ENCODE results near the gene ODC1. TPM values are rescaled to one million over a fixed set of nuclear protein-coding genes. Genes with fewer than 3 reads are reported as not detected.

Gene ODC1
- total RNA-seq, 4 donors from 2014 or later = 39.5 to 140 (median 57.6) TPM

GRCh38 chr2:10481666-10482157, 33.6 kb upstream of the ODC1 start:
- intact Hi-C loops (cut with DNase I; ENCODE audit: low total_unique reads) = no loop called here
- no peak overlapping the region for H3K27ac ChIP-seq
- no peaks in the 10 kb centered on the region for H3K9me3 ChIP-seq
- H3K27me3 ChIP-seq = peaks cover 0 to 2% of the 10 kb centered on the region in 2 donors
- no peak overlapping the region for H3K4me3 ChIP-seq
- H3K4me1 ChIP-seq = no peaks in the 10 kb centered on the region
- DNase-seq = no peak
- no peaks in the 10 kb centered on the region for H3K36me3 ChIP-seq
- TF ChIP-seq POLR2A (IDR thresholded peaks at IDR 0.05) (no peak), CTCF (IDR thresholded peaks at IDR 0.05) (no peak)

GRCh38 chr2:10481055-10481665, 33.0 kb upstream of the ODC1 start:
- Histone ChIP-seq H3K27me3 (peaks cover 0 to 2% of the 10 kb centered on the region in 2 donors), H3K27ac (no peak overlapping the region), H3K4me1 (no peaks in the 10 kb centered on the region), H3K36me3 (no peaks in the 10 kb centered on the region), H3K9me3 (no peaks in the 10 kb centered on the region), H3K4me3 (no peak overlapping the region)
- no peak for DNase-seq
- TF ChIP-seq POLR2A (IDR thresholded peaks at IDR 0.05) (no peak), CTCF (IDR thresholded peaks at IDR 0.05) (no peak)
- intact Hi-C loops (cut with DNase I; ENCODE audit: low total_unique reads) = no loop called here

- no peak for TF ChIP-seq POLR2A (IDR thresholded peaks at IDR 0.05)
- no peak for TF ChIP-seq CTCF (IDR thresholded peaks at IDR 0.05)
- intact Hi-C loops (cut with DNase I; ENCODE audit: low total_unique reads) = no loop called here
Measured at GRCh38 chr2:10480359-10480949, 32.3 kb upstream of the ODC1 start.

GRCh38 chr2:10478916-10479315, 30.8 kb upstream of the ODC1 start:
- no peak overlapping the region for H3K27ac ChIP-seq
- TF ChIP-seq CTCF (IDR thresholded peaks at IDR 0.05) (no peak), POLR2A (IDR thresholded peaks at IDR 0.05) (no peak)
- no peaks in the 10 kb centered on the region for H3K9me3 ChIP-seq
- DNase-seq = no peak
- no peak overlapping the region for H3K4me3 ChIP-seq
- intact Hi-C loops (cut with DNase I; ENCODE audit: low total_unique reads) = no loop called here
- no peaks in the 10 kb centered on the region for H3K36me3 ChIP-seq
- H3K4me1 ChIP-seq = no peaks in the 10 kb centered on the region
- peaks cover 0 to 2% of the 10 kb centered on the region in 2 donors for H3K27me3 ChIP-seq

More at GRCh38 chr2:10480359-10480949, 32.3 kb upstream of the ODC1 start:
- Histone ChIP-seq H3K27ac (no peak overlapping the region), H3K4me1 (no peaks in the 10 kb centered on the region), H3K9me3 (no peaks in the 10 kb centered on the region), H3K36me3 (no peaks in the 10 kb centered on the region), H3K27me3 (peaks cover 0 to 2% of the 10 kb centered on the region in 2 donors), H3K4me3 (no peak overlapping the region)
- DNase-seq = no peak

GRCh38 chr2:10478298-10478625, 30.1 kb upstream of the ODC1 start:
- H3K9me3 ChIP-seq = no peaks in the 10 kb centered on the region
- H3K4me3 ChIP-seq = no peak overlapping the region
- TF ChIP-seq CTCF (IDR thresholded peaks at IDR 0.05) = no peak
- TF ChIP-seq POLR2A (IDR thresholded peaks at IDR 0.05) = no peak
- no peak for DNase-seq
- no peaks in the 10 kb centered on the region for H3K4me1 ChIP-seq
- H3K27me3 ChIP-seq = peaks cover 0 to 2% of the 10 kb centered on the region in 2 donors
- no peak overlapping the region for H3K27ac ChIP-seq
- intact Hi-C loops (cut with DNase I; ENCODE audit: low total_unique reads) = no loop called here
- no peaks in the 10 kb centered on the region for H3K36me3 ChIP-seq

Data from uterus (tissue), 4 donors.